Rectal smooth muscle tissue (tissue), 1 donor: ENCODE data around the gene GTF2A2.
"Not testable (repeated sequence)": the region's sequence is repeated elsewhere in the genome, so short reads cannot be mapped to it uniquely, and the experiment has no call there.

ENCODE experiments used
- H3K27ac ChIP-seq: one replicate; pipeline ENCODE4 v1.7.0; 2013; ENCODE audit warnings: low read depth, low read length, inconsistent platforms
- H3K27me3 ChIP-seq: one replicate; pipeline ENCODE4 v1.7.0; 2013; ENCODE audit warnings: low read length; ENCODE audit not compliant: control insufficient read depth, insufficient read depth
- H3K36me3 ChIP-seq: one replicate; pipeline ENCODE4 v1.7.0; 2013; ENCODE audit warnings: low read length; ENCODE audit not compliant: control insufficient read depth, insufficient read depth
- H3K4me1 ChIP-seq: one replicate; pipeline ENCODE4 v1.7.0; 2013; ENCODE audit warnings: low read length; ENCODE audit not compliant: control insufficient read depth, insufficient read depth
- H3K4me3 ChIP-seq: one replicate; pipeline ENCODE4 v1.7.0; 2013; ENCODE audit warnings: low read length
- H3K9ac ChIP-seq: one replicate; pipeline ENCODE4 v1.7.0; 2013; ENCODE audit warnings: low read length

Gene GTF2A2, protein sequence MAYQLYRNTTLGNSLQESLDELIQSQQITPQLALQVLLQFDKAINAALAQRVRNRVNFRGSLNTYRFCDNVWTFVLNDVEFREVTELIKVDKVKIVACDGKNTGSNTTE

DNA sequence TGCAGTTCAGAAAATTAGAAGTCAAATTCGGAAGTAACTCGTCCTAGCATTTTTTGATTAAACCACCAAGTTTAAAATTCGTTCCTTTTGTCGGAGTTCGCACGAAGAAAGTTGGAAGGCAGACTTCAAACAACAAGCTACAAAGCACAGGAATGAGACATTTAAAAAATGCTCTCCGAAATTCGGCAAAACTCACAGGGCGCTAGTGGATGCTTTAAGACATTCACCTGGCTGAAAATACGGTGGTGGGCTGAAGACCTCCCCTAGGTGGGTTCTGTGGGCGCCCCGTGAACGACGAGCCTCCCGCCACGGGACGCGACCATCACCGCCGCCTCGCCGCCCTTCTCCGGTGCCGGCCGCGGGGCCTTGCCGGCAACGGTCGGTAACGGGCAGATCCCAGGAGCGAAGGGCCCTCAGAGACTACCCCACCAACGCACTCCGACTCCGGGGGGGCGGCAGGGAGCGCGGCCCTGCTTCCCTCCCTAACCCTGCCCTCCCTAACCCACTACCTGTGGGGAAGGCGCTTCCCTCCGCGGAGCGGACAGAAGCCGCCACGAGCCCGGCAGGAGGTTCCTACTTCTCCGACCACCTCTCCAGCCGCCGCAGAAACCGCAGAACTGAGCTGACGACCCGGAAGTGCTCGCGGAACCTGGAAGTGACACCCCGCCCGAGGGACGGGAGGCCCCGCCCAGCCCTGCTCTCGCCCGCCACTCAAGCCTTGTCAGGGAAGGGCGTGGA is at the start of gene GTF2A2:
Gene GTF2A2, minus strand, starts transcription at position 619 of the 738 bp plus-strand sequence. CDS start 5,238 bp downstream, outside the sequence.
- no peaks in the 10 kb centered on the region for H3K27me3 ChIP-seq

DNA sequence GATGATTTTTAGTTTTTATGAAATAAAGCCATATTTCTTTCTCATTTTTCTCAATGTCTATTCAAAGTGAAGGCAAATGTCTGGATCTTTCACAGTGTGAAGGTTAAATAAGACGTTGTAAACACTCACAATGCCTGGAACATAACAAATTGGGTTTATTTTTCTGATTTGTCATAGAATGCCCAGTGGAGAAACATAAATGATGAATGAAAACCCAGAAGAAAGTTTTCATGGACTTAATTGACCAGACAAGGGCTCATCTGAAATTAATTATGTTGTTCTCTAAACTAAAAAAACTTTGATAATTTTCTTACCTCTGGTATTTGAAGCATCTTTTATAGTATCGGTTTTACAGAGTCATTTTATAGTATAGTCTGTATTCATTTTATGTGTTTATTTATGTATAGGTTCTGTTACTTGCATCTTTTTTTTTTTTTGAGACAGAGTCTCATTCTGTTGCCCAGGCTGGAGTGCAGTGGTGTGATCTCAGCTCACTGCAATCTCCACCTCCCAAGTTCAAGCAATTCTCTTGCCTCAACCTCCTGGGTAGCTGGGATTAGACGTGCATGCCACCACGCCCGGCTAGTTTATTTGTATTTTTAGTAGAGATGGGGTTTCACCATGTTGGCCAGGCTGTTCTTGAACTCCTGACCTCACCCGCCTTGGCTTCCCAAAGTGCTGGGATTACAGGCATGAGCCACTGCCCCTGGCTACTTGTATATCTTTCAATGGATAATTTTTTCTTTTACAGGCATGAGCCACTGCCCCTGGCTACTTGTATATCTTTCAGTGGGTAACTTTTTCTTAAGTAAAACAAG is 46.9 kb upstream of the GTF2A2 start:
- H3K9ac ChIP-seq = no peak overlapping the region
- H3K4me1 ChIP-seq = no peaks in the 10 kb centered on the region
- H3K27ac ChIP-seq = no peak overlapping the region
- no peak overlapping the region for H3K4me3 ChIP-seq
- no peaks in the 10 kb centered on the region for H3K27me3 ChIP-seq
- H3K36me3 ChIP-seq = no peaks in the 10 kb centered on the region

More for the DNA sequence above, at the start of gene GTF2A2:
- Histone ChIP-seq H3K27ac (peak within 1 kb of the TSS; percentile 81), H3K4me1 (peaks cover 7% of the 10 kb centered on the region), H3K4me3 (peak within 1 kb of the TSS; percentile 86), H3K9ac (peak within 1 kb of the TSS; percentile 89), H3K36me3 (no peaks in the 10 kb centered on the region)

DNA sequence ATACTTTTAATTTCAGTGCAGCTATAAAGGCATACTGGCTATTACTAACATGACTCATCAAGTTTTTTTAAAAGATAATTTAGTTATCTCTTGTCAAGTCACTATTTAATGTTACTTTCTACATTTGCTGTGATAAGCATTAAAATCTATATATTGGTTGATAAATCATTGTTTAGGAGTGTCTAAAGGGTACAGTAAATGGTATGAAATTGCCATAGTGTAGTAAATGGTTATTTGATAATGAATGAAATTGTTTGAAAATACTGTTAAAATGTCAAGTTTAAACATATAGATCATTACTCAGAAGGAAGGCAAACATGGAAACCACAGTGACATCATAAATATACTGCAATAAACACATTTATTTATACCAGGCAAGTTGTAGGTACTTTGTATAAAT is 45.0 kb upstream of the GTF2A2 start:
- H3K9ac ChIP-seq = no peak overlapping the region
- H3K36me3 ChIP-seq = no peaks in the 10 kb centered on the region
- H3K4me3 ChIP-seq = no peak overlapping the region
- H3K4me1 ChIP-seq = no peaks in the 10 kb centered on the region
- no peaks in the 10 kb centered on the region for H3K27me3 ChIP-seq
- H3K27ac ChIP-seq = no peak overlapping the region

- Histone ChIP-seq H3K4me1 (no peaks in the 10 kb centered on the region), H3K36me3 (no peaks in the 10 kb centered on the region), H3K27ac (no peak overlapping the region), H3K4me3 (no peak overlapping the region), H3K27me3 (no peaks in the 10 kb centered on the region), H3K9ac (no peak overlapping the region)
Observed at GRCh38 chr15:59701880-59702279, 44.6 kb upstream of the GTF2A2 start.

DNA sequence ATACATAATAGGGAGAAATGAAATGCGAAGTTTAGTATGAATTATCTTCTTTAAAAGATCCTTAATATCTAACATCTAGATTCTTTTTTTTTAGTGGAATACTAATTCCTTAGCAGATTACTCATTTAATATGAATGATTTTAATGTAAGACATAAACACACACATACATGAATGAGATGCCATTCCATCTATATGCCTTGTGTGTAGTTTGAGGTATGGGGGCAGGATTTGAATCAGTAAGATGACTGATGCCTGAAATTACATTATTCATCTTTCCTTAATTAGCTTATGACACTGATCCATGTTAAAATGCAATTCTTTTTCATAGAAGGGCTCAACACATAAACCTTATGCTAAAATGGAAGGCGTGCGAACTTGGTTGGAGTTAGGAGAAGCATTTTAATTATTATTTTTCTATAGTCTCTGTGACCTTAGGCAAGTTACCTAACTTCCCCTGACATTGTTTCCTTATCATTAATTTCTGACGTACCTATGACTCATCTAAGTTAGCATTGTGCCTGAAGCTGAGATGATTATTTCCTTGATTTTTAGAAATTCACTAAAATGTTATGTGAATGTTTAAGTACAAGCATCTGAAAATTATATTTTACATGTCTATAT is 42.6 kb upstream of the GTF2A2 start:
- Histone ChIP-seq H3K27ac (no peak overlapping the region), H3K4me1 (no peaks in the 10 kb centered on the region), H3K4me3 (no peak overlapping the region), H3K36me3 (no peaks in the 10 kb centered on the region), H3K9ac (no peak overlapping the region), H3K27me3 (no peaks in the 10 kb centered on the region)

DNA sequence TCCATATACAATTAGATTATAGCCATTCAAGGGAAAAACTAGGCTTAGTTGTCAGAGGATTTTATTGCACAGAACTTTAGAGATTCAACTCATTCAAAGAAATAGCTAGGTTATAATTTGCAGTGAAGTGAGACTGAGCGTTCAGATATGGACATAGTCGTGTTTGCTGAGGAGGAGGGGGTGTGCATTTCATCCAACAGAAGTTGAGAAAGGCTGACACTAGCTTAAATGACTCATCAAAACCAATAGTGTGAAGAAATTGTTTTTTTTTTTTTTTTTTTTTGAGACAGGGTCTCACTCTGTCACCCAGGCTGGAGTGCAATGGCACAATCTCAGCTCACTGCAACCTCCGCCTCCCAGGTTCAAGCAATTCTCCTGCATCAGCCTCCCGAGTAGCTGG is 40.8 kb upstream of the GTF2A2 start:
- not testable (repeated sequence) for H3K27me3 ChIP-seq, H3K27ac ChIP-seq

GRCh38 chr15:59696332-59696731 is 39.0 kb upstream of the GTF2A2 start:
- Histone ChIP-seq H3K36me3 (no peaks in the 10 kb centered on the region), H3K27me3 (no peaks in the 10 kb centered on the region), H3K9ac (no peak overlapping the region), H3K4me1 (no peaks in the 10 kb centered on the region), H3K27ac (no peak overlapping the region), H3K4me3 (no peak overlapping the region)

More for the DNA sequence above, 40.8 kb upstream of the GTF2A2 start:
- not testable (repeated sequence) for H3K4me3 ChIP-seq, H3K36me3 ChIP-seq, H3K4me1 ChIP-seq, H3K9ac ChIP-seq

GRCh38 chr15:59694779-59695178 is 37.5 kb upstream of the GTF2A2 start:
- Histone ChIP-seq H3K36me3 (no peaks in the 10 kb centered on the region), H3K9ac (no peak overlapping the region), H3K4me3 (no peak overlapping the region), H3K27ac (no peak overlapping the region), H3K4me1 (no peaks in the 10 kb centered on the region), H3K27me3 (no peaks in the 10 kb centered on the region)

DNA sequence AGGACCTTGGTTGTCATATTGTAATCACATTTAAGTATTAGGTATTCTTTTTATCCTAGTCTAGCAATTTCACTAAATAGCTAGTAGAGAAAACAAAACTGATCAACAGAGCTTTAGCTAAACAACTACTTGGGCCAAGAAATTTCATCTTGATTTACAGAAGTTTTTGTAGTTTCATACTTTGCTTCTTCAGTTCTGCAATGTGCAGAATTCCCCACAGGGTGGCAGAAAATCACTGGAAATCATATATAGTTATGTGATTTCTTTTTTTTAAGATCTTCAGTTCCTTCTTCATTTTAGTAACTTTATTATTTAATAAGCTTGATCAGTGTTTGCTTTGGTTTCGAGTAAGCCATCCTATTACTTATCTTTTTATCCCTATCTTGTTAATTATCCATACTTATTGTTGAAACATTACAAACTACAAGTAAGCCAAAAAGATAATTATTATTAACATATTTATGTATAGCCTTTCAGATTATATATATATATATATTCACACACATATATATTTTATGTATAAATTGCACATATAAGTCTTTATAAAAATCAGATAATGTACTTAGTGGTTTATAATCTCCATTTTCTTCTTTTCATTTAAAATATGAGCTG is 34.0 kb upstream of the GTF2A2 start:
- no peaks in the 10 kb centered on the region for H3K36me3 ChIP-seq
- H3K4me1 ChIP-seq = peaks cover 9% of the 10 kb centered on the region
- H3K27me3 ChIP-seq = no peaks in the 10 kb centered on the region
- H3K4me3 ChIP-seq = no peak overlapping the region
- H3K9ac ChIP-seq = no peak overlapping the region
- no peak overlapping the region for H3K27ac ChIP-seq

- peak overlapping the region; percentile 62 for H3K9ac ChIP-seq
- peak overlapping the region; percentile 85 for H3K4me3 ChIP-seq
- H3K4me1 ChIP-seq = peaks cover 11% of the 10 kb centered on the region
- H3K36me3 ChIP-seq = no peaks in the 10 kb centered on the region
- H3K27ac ChIP-seq = peak overlapping the region; percentile 89
- no peaks in the 10 kb centered on the region for H3K27me3 ChIP-seq
Observed at GRCh38 chr15:59689626-59690236, 32.4 kb upstream of the GTF2A2 start.

DNA sequence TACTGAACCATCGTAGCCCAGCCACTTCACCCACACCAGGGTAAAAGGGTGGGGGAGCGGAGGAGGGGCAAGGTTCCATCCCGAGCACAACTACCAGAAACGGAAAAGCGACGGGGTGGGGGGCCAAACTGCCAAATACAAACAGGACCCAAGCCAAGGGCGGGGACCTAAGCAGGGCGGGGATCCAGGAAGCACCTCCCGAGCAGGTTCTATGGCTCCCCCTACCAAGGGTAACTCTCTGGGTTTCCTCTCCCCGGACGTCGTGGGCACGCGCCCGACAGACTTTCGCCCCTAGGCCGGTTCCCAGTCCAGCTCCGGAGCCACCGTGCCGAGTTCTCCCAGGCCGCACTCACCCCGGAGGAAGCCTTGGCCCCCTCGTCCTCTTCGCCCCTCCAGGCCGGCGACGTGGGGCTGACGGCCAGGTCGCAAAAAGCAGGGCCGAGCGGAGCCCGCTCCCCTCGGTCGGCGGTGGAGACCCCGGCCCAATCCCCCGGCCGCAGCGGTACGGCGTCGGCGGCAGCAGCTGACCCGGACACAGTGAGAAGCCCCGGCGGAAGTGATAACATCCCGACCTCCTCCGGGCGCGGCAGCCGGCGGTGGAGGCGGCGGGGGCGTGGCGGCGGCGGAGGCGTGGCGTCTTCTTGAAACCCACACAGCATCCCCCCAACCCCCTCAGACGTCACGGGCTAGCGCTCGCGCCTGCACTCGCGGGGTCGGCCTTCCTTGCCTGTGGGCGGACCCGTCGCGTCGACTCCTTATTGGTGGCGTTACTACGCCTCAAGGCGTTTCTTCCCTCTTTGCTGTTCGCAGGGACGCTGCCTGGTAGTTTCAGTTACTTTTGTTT is 31.7 kb upstream of the GTF2A2 start, which contains the start of gene BNIP2:
Gene BNIP2, minus strand, starts transcription at position 539 of the 844 bp plus-strand sequence. CDS start 6,863 bp downstream, outside the sequence.
- no peaks in the 10 kb centered on the region for H3K27me3 ChIP-seq
- peaks cover 11% of the 10 kb centered on the region for H3K4me1 ChIP-seq
- peak within 1 kb of the TSS; percentile 93 for H3K9ac ChIP-seq
- H3K36me3 ChIP-seq = no peaks in the 10 kb centered on the region
- H3K27ac ChIP-seq = peak within 1 kb of the TSS; percentile 99
- H3K4me3 ChIP-seq = peak within 1 kb of the TSS; percentile 92
